T-helper 1 cell treated with Interleukin-12 subunit alpha and Interleukin-12 subunit beta and Interleukin-4 antibody, amounts not matched to agents 30 ng/mL and 1 ng/mL, for 36 hours (primary cell): ENCODE results near the gene CEP350. TPM values are rescaled to one million over a fixed set of nuclear protein-coding genes. Genes with fewer than 3 reads are reported as not detected.

ENCODE experiments used
- intact Hi-C: fragments of 100-400 bp; cut with micrococcal nuclease; formaldehyde crosslinking; loops from one replicate; pipeline ENCODE4 v1.15.1; 2024
- total RNA-seq: library from RNA; stranded (reverse); gene quantifications from 2 replicates; pipeline ENCODE4 v1.2.3, GENCODE V29; 2022

Gene CEP350
- total RNA-seq, 1 donor from 2014 or later: 51.0 TPM

GRCh38 chr1:180053594-180054567 lies 99.3 kb downstream of the CEP350 start:
- intact Hi-C loops: no loop called here

GRCh38 chr1:180057883-180058396 lies 103.3 kb downstream of the CEP350 start:
- intact Hi-C loops: no loop called here

DNA sequence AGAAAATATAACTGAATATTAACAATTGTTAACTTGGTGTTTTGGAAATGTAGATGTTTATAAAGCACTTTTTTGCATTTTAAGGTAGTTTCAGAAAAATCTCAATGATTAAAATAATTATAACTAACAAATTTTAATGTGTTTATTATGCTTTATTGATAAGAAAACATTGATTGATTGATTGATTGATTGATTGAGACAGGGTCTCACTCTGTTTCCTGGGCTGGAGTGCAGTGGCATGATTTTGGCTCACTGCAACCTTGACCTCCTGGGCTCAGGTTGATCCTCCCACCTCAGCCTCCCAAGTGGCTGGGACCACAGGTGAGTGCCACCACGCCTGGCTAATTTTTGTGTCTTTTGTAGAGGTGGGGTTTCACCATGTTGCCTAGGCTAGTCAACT lies 106.4 kb downstream of the CEP350 start:
- intact Hi-C loops: no loop called here

GRCh38 chr1:180062452-180062971 lies 107.9 kb downstream of the CEP350 start:
- intact Hi-C loops: no loop called here

GRCh38 chr1:180065408-180065807 lies 110.8 kb downstream of the CEP350 start:
- intact Hi-C loops: no loop called here

GRCh38 chr1:180066150-180066549 lies 111.5 kb downstream of the CEP350 start:
- intact Hi-C loops: no loop called here

GRCh38 chr1:180070286-180070685 lies 115.7 kb downstream of the CEP350 start:
- intact Hi-C loops: no loop called here

GRCh38 chr1:180071759-180072158 lies 117.1 kb downstream of the CEP350 start:
- intact Hi-C loops: no loop called here

- intact Hi-C loops: no loop called here
These were observed 125.8 kb downstream of the CEP350 start for GRCh38 chr1:180080439-180080838.

GRCh38 chr1:180081474-180081873 lies 126.9 kb downstream of the CEP350 start:
- intact Hi-C loops: no loop called here

DNA sequence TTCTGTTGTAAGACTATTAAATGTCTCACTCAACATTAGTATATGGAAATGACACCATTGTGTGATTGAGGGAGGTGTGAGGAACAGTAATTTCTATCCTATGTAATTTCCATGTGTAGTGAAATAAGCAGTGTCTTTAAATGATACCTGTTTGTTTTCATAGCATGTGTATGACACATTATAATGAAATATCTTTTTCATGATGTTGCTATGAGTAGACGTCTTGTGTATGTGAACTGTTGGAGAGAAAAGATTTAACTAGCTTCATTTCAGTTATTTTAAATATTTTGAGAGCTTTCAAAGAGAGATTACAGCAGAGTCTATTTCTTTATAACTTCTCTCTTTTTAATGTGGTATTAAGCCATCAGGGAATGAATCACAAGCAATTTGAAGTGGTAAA lies 128.6 kb downstream of the CEP350 start:
- intact Hi-C loops: no loop called here

- intact Hi-C loops: no loop called here
These were observed 130.3 kb downstream of the CEP350 start for GRCh38 chr1:180084867-180085266.

DNA sequence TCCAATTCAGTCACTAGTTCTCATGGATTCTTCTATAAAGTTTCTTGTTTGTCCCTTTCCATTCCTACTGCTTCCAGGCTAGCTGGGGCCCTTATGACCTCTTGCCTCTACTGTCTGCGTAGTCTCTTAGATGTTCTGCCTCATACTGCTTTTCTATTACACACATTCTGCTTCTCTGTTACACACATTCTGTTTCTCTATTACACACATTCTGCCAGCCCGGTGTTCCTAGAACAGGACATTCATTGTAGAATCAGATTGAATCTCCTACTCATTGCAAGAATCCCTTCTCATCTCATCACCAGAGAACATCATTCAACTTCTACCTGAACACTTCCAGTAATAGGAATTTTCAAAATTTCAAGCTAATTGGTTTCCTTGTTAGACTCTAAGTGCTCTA lies 130.7 kb downstream of the CEP350 start:
- intact Hi-C loops: no loop called here

GRCh38 chr1:180092931-180093650 lies 138.5 kb downstream of the CEP350 start:
- intact Hi-C loops: no loop called here

- intact Hi-C loops: loop anchor here (5.0 kb wide), 1 partner anchor 83 kb away; no protein-coding TSS in a partner anchor
These were observed 140.2 kb downstream of the CEP350 start for GRCh38 chr1:180094705-180095295.

DNA sequence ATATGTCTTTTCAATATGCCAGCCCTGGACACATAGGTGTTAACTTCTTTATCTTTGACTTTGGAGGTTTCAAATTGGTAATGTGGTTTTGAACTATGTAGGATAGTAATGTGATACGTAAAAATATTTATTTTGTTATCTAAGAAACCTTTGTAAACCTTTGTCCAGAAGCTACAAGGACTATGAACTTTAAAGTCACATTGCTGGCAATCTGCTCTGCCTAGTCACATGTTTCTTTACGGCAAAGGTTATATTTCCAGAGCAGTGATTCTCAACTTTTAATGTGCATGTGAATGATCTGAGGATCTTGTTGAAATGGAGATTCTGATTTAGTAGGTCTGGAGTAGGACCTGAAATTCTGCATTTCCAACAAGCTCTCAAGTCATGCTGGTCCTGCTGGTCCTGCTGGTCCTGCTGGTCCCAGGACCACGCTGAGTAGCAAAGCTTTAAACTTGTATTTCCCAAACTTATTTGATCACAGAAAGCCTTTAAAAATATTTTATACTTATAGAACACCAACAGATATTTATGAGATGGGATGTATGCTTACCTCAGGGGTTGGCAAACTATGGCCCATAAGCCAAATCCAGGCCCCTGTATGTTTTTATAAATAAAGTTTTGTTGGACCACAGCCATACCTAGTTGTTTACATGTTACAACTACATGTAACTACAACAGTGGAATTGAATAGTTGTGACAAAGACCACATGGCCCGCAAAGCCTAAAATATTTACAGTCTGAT lies 142.1 kb downstream of the CEP350 start:
- intact Hi-C loops: loop anchor here (5.0 kb wide), 1 partner anchor 81 kb away; no protein-coding TSS in a partner anchor

- intact Hi-C loops: loop anchor here (5.0 kb wide), 1 partner anchor 80 kb away; no protein-coding TSS in a partner anchor
These were observed 142.7 kb downstream of the CEP350 start for GRCh38 chr1:180097326-180097605.

- intact Hi-C loops: no loop called here
These were observed 146.8 kb downstream of the CEP350 start for GRCh38 chr1:180101411-180101810.

DNA sequence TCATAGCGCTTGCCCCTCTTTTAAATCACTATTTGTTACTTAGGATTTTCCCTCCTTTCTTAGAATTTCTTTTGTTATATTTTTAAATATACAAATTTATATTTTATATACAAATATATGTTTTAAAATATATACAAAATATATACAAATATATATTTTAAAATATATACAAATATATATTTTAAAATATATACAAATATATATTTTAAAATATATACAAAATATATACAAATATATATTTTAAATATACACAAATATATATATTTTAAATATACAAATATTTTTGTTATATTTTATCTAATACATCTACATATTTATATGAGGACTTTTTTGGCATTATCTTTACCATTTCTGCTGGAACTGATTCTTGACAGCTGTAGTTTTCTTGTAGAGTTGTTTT lies 149.2 kb downstream of the CEP350 start:
- intact Hi-C loops: no loop called here

- intact Hi-C loops: no loop called here
These were observed 157.5 kb downstream of the CEP350 start for GRCh38 chr1:180112091-180112490.
